ENCODE measurements around the gene CSF1R. TPM values are rescaled to one million over a fixed set of nuclear protein-coding genes. Genes with fewer than 3 reads are reported as not detected.

Gene CSF1R
- total and polyA plus RNA-seq, 4 donors: 16.8 to 66.5 (median 47.8) TPM

- DNase-seq (ENCODE audit: low read depth in 4 of 6, low spot score in 6 of 6): no peak
- WGBS (ENCODE audit: insufficient coverage): 85% methylated on average over 1 of the region's 2 CpGs
- no peaks in the 10 kb centered on the region for H3K9me3 ChIP-seq (ENCODE audit: control insufficient read depth, insufficient read depth, low read length)
- H3K27me3 ChIP-seq (ENCODE audit: control insufficient read depth, insufficient read depth, low read length): no peaks in the 10 kb centered on the region
- H3K4me1 ChIP-seq (ENCODE audit: control insufficient read depth, insufficient read depth, low read length): peaks cover 17% of the 10 kb centered on the region
- H3K36me3 ChIP-seq (ENCODE audit: control insufficient read depth, insufficient read depth, low read length): no peaks in the 10 kb centered on the region
- no peak overlapping the region for H3K27ac ChIP-seq (ENCODE audit: low read depth, low read length)
- H3K4me3 ChIP-seq (ENCODE audit: low read depth, low read length): no peak overlapping the region
These were observed 19.4 kb downstream of the CSF1R start for GRCh38 chr5:150066901-150067396.

- H3K4me3 ChIP-seq (ENCODE audit: low read depth, low read length): no peak overlapping the region
- H3K27me3 ChIP-seq (ENCODE audit: control insufficient read depth, insufficient read depth, low read length): no peaks in the 10 kb centered on the region
- DNase-seq (ENCODE audit: low read depth in 4 of 6, low spot score in 6 of 6): no peak
- H3K27ac ChIP-seq (ENCODE audit: low read depth, low read length): no peak overlapping the region
- H3K4me1 ChIP-seq (ENCODE audit: control insufficient read depth, insufficient read depth, low read length): peaks cover 17% of the 10 kb centered on the region
- no peaks in the 10 kb centered on the region for H3K9me3 ChIP-seq (ENCODE audit: control insufficient read depth, insufficient read depth, low read length)
- WGBS (ENCODE audit: insufficient coverage): 100% methylated on average over 4 of the region's 5 CpGs
- no peaks in the 10 kb centered on the region for H3K36me3 ChIP-seq (ENCODE audit: control insufficient read depth, insufficient read depth, low read length)
These were observed 19.9 kb downstream of the CSF1R start for GRCh38 chr5:150066436-150066835.

GRCh38 chr5:150065886-150066285 is 20.5 kb downstream of the CSF1R start:
- 87% methylated on average over 7 of the region's 10 CpGs for WGBS (ENCODE audit: insufficient coverage)
- no peak for DNase-seq (ENCODE audit: low read depth in 4 of 6, low spot score in 6 of 6)
- no peak overlapping the region for H3K4me3 ChIP-seq (ENCODE audit: low read depth, low read length)
- H3K4me1 ChIP-seq (ENCODE audit: control insufficient read depth, insufficient read depth, low read length): peaks cover 17% of the 10 kb centered on the region
- H3K36me3 ChIP-seq (ENCODE audit: control insufficient read depth, insufficient read depth, low read length): no peaks in the 10 kb centered on the region
- H3K27me3 ChIP-seq (ENCODE audit: control insufficient read depth, insufficient read depth, low read length): no peaks in the 10 kb centered on the region
- H3K27ac ChIP-seq (ENCODE audit: low read depth, low read length): no peak overlapping the region
- H3K9me3 ChIP-seq (ENCODE audit: control insufficient read depth, insufficient read depth, low read length): no peaks in the 10 kb centered on the region

- Histone ChIP-seq H3K27ac (ENCODE audit: low read depth, low read length) (no peak overlapping the region), H3K4me3 (ENCODE audit: low read depth, low read length) (no peak overlapping the region), H3K9me3 (ENCODE audit: control insufficient read depth, insufficient read depth, low read length) (no peaks in the 10 kb centered on the region), H3K36me3 (ENCODE audit: control insufficient read depth, insufficient read depth, low read length) (no peaks in the 10 kb centered on the region), H3K4me1 (ENCODE audit: control insufficient read depth, insufficient read depth, low read length) (peaks cover 17% of the 10 kb centered on the region), H3K27me3 (ENCODE audit: control insufficient read depth, insufficient read depth, low read length) (no peaks in the 10 kb centered on the region)
- DNase-seq (ENCODE audit: low read depth in 4 of 6, low spot score in 6 of 6): peak in 1 of 6 donors; percentile 23
- 64% methylated on average over 4 of the region's 6 CpGs for WGBS (ENCODE audit: insufficient coverage)
These were observed 21.0 kb downstream of the CSF1R start for GRCh38 chr5:150065346-150065745.

GRCh38 chr5:150064681-150065220 is 21.6 kb downstream of the CSF1R start:
- no peaks in the 10 kb centered on the region for H3K27me3 ChIP-seq (ENCODE audit: control insufficient read depth, insufficient read depth, low read length)
- no peaks in the 10 kb centered on the region for H3K9me3 ChIP-seq (ENCODE audit: control insufficient read depth, insufficient read depth, low read length)
- H3K36me3 ChIP-seq (ENCODE audit: control insufficient read depth, insufficient read depth, low read length): no peaks in the 10 kb centered on the region
- H3K27ac ChIP-seq (ENCODE audit: low read depth, low read length): no peak overlapping the region
- WGBS (ENCODE audit: insufficient coverage): 100% methylated on average over 1 of the region's 7 CpGs
- peaks cover 17% of the 10 kb centered on the region for H3K4me1 ChIP-seq (ENCODE audit: control insufficient read depth, insufficient read depth, low read length)
- no peak for DNase-seq (ENCODE audit: low read depth in 4 of 6, low spot score in 6 of 6)
- no peak overlapping the region for H3K4me3 ChIP-seq (ENCODE audit: low read depth, low read length)

- H3K36me3 ChIP-seq (ENCODE audit: control insufficient read depth, insufficient read depth, low read length): no peaks in the 10 kb centered on the region
- H3K27me3 ChIP-seq (ENCODE audit: control insufficient read depth, insufficient read depth, low read length): no peaks in the 10 kb centered on the region
- H3K4me3 ChIP-seq (ENCODE audit: low read depth, low read length): no peak overlapping the region
- peaks cover 8% of the 10 kb centered on the region for H3K4me1 ChIP-seq (ENCODE audit: control insufficient read depth, insufficient read depth, low read length)
- 100% methylated on average over 2 of the region's 5 CpGs for WGBS (ENCODE audit: insufficient coverage)
- no peaks in the 10 kb centered on the region for H3K9me3 ChIP-seq (ENCODE audit: control insufficient read depth, insufficient read depth, low read length)
- no peak overlapping the region for H3K27ac ChIP-seq (ENCODE audit: low read depth, low read length)
- no peak for DNase-seq (ENCODE audit: low read depth in 4 of 6, low spot score in 6 of 6)
These were observed 22.7 kb downstream of the CSF1R start for GRCh38 chr5:150063638-150064037.

GRCh38 chr5:150062216-150062922 is 24.0 kb downstream of the CSF1R start:
- no peaks in the 10 kb centered on the region for H3K27me3 ChIP-seq (ENCODE audit: control insufficient read depth, insufficient read depth, low read length)
- no peaks in the 10 kb centered on the region for H3K36me3 ChIP-seq (ENCODE audit: control insufficient read depth, insufficient read depth, low read length)
- no peak overlapping the region for H3K4me3 ChIP-seq (ENCODE audit: low read depth, low read length)
- H3K27ac ChIP-seq (ENCODE audit: low read depth, low read length): no peak overlapping the region
- H3K4me1 ChIP-seq (ENCODE audit: control insufficient read depth, insufficient read depth, low read length): peaks cover 3% of the 10 kb centered on the region
- WGBS (ENCODE audit: insufficient coverage): 55% methylated on average over 1 of the region's 2 CpGs
- no peak for DNase-seq (ENCODE audit: low read depth in 4 of 6, low spot score in 6 of 6)
- no peaks in the 10 kb centered on the region for H3K9me3 ChIP-seq (ENCODE audit: control insufficient read depth, insufficient read depth, low read length)

GRCh38 chr5:150061538-150061995 is 24.8 kb downstream of the CSF1R start:
- Histone ChIP-seq H3K27me3 (ENCODE audit: control insufficient read depth, insufficient read depth, low read length) (no peaks in the 10 kb centered on the region), H3K4me1 (ENCODE audit: control insufficient read depth, insufficient read depth, low read length) (peaks cover 3% of the 10 kb centered on the region), H3K9me3 (ENCODE audit: control insufficient read depth, insufficient read depth, low read length) (no peaks in the 10 kb centered on the region), H3K4me3 (ENCODE audit: low read depth, low read length) (no peak overlapping the region), H3K36me3 (ENCODE audit: control insufficient read depth, insufficient read depth, low read length) (peaks cover 4% of the 10 kb centered on the region), H3K27ac (ENCODE audit: low read depth, low read length) (no peak overlapping the region)
- DNase-seq (ENCODE audit: low read depth in 4 of 6, low spot score in 6 of 6): no peak
- WGBS (ENCODE audit: insufficient coverage): 89% methylated on average over 12 of the region's 12 CpGs

- peaks cover 12% of the 10 kb centered on the region for H3K36me3 ChIP-seq (ENCODE audit: control insufficient read depth, insufficient read depth, low read length)
- no peak overlapping the region for H3K4me3 ChIP-seq (ENCODE audit: low read depth, low read length)
- H3K9me3 ChIP-seq (ENCODE audit: control insufficient read depth, insufficient read depth, low read length): no peaks in the 10 kb centered on the region
- WGBS (ENCODE audit: insufficient coverage): 97% methylated on average over 5 of the region's 7 CpGs
- DNase-seq (ENCODE audit: low read depth in 4 of 6, low spot score in 6 of 6): no peak
- H3K27me3 ChIP-seq (ENCODE audit: control insufficient read depth, insufficient read depth, low read length): no peaks in the 10 kb centered on the region
- no peak overlapping the region for H3K27ac ChIP-seq (ENCODE audit: low read depth, low read length)
- peaks cover 3% of the 10 kb centered on the region for H3K4me1 ChIP-seq (ENCODE audit: control insufficient read depth, insufficient read depth, low read length)
These were observed 25.9 kb downstream of the CSF1R start for GRCh38 chr5:150060471-150060870.

GRCh38 chr5:150059623-150060022 is 26.7 kb downstream of the CSF1R start:
- no peaks in the 10 kb centered on the region for H3K9me3 ChIP-seq (ENCODE audit: control insufficient read depth, insufficient read depth, low read length)
- peaks cover 19% of the 10 kb centered on the region for H3K36me3 ChIP-seq (ENCODE audit: control insufficient read depth, insufficient read depth, low read length)
- no peaks in the 10 kb centered on the region for H3K27me3 ChIP-seq (ENCODE audit: control insufficient read depth, insufficient read depth, low read length)
- WGBS (ENCODE audit: insufficient coverage): 80% methylated on average over 11 of the region's 11 CpGs
- H3K4me1 ChIP-seq (ENCODE audit: control insufficient read depth, insufficient read depth, low read length): peaks cover 2% of the 10 kb centered on the region
- DNase-seq (ENCODE audit: low read depth in 4 of 6, low spot score in 6 of 6): no peak
- no peak overlapping the region for H3K4me3 ChIP-seq (ENCODE audit: low read depth, low read length)
- no peak overlapping the region for H3K27ac ChIP-seq (ENCODE audit: low read depth, low read length)
